GM21515 (cell line): ENCODE measurements around the gene PPT1.

Source experiments
- ATAC-seq: cut with Tn5 transposase; IDR thresholded peaks from one replicate; pipeline ENCODE4 v1.9.1; 2021; ENCODE audit not compliant: unreplicated experiment

Gene PPT1

GRCh38 chr1:40032240-40032891 lies 64.7 kb downstream of the PPT1 start:
- ATAC-seq, result no peak

- no peak for ATAC-seq
Measured at GRCh38 chr1:40030528-40031135, 66.4 kb downstream of the PPT1 start.

GRCh38 chr1:40029608-40030007 lies 67.4 kb downstream of the PPT1 start:
- ATAC-seq, result no peak

- no peak for ATAC-seq
Measured at GRCh38 chr1:40027647-40028046, 69.4 kb downstream of the PPT1 start.

- no peak for ATAC-seq
Measured at GRCh38 chr1:40024671-40025070, 72.4 kb downstream of the PPT1 start.

GRCh38 chr1:40023379-40023944 lies 73.6 kb downstream of the PPT1 start:
- no peak for ATAC-seq
